VCaP (cell line): Measurements from ENCODE around the gene TEP1.
A peak's percentile ranks its signal among the peaks of the same experiment; 100 is the strongest.
"Not testable (repeated sequence)": the region's sequence is repeated elsewhere in the genome, so short reads cannot be mapped to it uniquely, and the experiment has no call there.

Source experiments
- H3K27ac ChIP-seq: fragments of 450-650 bp; 2 replicates; pipeline ENCODE4 v1.5.1; 2017
- TF ChIP-seq, protein P1 (sequence below): fragments of 450-650 bp; conservative IDR thresholded peaks from 2 replicates; pipeline ENCODE4 v1.5.1; 2017; ENCODE audit warnings: mild to moderate bottlenecking, moderate library complexity

The TEP1 gene

DNA sequence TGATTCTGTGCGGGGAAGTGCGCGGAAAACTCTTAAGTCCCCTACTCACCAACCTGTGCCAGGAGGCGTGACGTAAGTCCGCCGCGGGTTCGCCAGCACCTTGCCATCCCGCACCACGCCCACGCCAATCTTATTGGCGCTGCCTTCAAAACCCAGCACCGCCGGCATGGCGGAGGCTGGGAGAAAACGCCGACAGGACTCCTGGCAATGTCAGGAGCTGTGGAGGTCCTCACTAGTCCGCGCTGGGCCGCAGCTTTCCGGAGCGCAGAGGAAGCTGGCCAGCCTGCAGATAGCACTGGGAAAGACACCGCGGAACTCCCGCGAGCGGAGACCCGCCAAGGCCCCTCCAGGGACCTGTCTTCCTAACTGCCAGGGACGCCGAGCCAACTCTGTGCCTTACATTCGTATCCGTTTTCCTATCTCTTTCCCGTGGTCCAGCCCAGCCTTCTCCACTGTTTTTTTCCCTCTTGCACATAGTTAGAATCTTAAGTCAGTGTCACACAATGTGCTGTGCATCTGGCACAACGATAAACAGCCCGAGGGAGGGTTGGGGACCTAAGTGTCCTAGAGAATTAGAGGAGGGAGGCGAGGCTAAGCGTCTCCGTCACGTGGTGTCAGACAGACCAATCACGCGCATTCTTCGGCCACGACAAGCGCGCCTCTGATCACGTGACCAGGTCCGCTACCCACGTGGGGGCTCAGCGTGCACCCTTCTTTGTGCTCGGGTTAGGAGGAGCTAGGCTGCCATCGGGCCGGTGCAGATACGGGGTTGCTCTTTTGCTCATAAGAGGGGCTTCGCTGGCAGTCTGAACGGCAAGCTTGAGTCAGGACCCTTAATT, 41.4 kb upstream of the TEP1 start, which contains the start of the genes APEX1 and OSGEP:
Gene APEX1, plus strand, starts transcription at position 711 of the 839 bp plus-strand sequence. CDS start 420 bp downstream, outside the sequence.
Gene OSGEP, minus strand, starts transcription at position 297 of the 839 bp plus-strand sequence. Its CDS starts 129 bp downstream, at position 168.
- TF ChIP-seq, protein P1, sequence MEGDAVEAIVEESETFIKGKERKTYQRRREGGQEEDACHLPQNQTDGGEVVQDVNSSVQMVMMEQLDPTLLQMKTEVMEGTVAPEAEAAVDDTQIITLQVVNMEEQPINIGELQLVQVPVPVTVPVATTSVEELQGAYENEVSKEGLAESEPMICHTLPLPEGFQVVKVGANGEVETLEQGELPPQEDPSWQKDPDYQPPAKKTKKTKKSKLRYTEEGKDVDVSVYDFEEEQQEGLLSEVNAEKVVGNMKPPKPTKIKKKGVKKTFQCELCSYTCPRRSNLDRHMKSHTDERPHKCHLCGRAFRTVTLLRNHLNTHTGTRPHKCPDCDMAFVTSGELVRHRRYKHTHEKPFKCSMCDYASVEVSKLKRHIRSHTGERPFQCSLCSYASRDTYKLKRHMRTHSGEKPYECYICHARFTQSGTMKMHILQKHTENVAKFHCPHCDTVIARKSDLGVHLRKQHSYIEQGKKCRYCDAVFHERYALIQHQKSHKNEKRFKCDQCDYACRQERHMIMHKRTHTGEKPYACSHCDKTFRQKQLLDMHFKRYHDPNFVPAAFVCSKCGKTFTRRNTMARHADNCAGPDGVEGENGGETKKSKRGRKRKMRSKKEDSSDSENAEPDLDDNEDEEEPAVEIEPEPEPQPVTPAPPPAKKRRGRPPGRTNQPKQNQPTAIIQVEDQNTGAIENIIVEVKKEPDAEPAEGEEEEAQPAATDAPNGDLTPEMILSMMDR: no peak
- H3K27ac ChIP-seq: peak within 1 kb of the TSS; percentile 98

DNA sequence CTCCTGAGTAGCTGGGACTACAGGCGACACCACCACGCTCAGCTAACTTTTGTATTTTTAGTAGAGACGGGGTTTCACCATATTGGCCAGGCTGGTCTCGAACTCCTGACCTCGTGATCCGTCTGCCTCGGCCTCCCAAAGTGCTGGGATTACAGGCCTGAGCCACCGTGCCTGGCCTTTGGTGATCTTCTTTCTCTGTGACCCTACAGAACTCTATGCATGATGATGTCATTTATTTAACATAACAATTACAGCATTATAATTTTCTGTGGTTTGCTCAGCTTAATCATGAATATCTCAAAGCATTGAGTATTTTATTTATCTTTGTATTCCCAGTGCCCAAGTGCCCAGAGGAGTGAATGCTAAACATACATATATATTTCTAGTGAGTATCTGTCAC, 39.5 kb upstream of the TEP1 start:
- not testable (repeated sequence) for H3K27ac ChIP-seq

DNA sequence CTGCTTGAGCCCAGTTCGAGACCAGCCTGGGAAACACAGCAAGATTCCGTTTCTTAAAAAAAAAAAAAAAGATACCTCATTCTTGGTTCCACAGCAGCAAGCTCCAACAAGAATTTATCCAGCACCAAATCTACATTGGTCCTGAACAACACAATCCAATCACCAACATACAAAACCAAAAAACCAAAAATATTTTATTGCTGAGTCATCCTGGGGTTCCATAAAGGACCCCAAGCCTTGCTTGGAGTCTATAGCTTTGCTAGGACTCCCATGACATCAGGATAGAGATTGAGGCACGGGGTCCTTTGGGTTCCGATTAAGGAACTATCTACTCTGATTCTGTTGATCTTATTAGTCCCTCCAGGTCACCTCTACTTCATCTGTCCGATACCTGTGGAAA, 33.6 kb upstream of the TEP1 start:
- no peak overlapping the region for H3K27ac ChIP-seq
- TF ChIP-seq, protein P1: no peak

DNA sequence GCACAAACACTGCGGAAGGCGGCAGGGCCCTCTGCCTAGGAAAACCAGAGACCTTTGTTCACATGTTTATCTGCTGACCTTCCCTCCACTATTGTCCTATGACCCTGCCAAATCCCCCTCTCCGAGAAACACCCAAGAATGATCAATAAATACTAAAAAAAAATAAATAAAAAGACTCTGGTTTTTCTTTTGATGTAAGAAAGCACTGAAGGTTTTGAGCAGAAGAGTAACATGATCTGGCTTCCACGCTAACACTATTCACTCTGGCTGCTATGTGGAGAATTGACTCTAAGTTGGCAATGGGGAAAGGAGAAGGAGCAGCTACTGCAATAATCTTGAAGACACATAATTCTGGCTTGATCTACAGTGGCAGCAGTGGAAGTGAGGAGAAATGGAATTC, 30.3 kb upstream of the TEP1 start:
- H3K27ac ChIP-seq: not testable (repeated sequence)

GRCh38 chr14:20441461-20441860, 28.2 kb upstream of the TEP1 start:
- H3K27ac ChIP-seq: no peak overlapping the region
- TF ChIP-seq, protein P1: no peak

DNA sequence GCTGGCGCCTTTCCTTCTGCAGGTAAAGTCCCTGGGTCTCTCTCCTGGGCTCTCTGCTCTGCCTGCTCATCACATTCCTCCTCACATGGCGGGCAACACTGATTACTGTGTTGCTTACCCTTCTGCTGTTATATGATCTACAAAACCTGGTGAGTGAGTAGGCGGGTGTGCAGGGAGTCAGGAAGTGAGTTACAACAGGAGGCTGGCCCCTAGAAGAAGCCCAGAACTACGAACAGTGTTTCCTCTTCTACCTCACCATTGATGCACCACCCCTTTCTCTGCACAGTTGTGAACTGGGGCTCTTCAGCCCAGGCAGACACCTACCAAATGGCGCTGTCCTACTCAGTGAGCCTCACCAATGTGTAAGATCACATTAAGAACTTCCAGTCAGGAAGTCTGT, 27.6 kb upstream of the TEP1 start:
- H3K27ac ChIP-seq: no peak overlapping the region
- TF ChIP-seq, protein P1: no peak

- TF ChIP-seq, protein P1: no peak
- no peak overlapping the region for H3K27ac ChIP-seq
Observed at GRCh38 chr14:20440465-20440864, 27.2 kb upstream of the TEP1 start.

DNA sequence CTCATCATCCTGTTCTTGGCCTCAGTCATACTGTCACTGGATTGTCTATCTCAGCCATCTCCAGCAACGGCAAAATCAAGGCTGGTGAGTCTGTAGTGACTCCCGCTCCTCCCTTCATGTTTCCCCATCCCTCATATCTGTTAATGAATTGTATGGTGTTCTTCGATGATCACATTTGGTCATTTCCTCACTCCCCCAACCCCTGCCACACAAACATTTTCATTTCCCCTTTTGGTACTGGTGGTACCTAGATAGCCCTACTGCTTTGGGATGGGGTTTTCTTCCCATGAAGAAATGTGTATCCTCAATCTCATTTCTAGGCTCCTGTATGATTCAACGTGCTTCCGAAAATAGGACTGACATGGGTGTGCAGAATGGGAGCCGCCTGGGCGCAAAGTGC, 25.4 kb upstream of the TEP1 start:
- TF ChIP-seq, protein P1: no peak
- H3K27ac ChIP-seq: no peak overlapping the region
